Stimulated activated CD4-positive, alpha-beta T cell treated with anti-CD3 and anti-CD28 coated beads, Interleukin-1b, Interleukin-23, amount 100 ng/mL, for 1 hour (primary cell): ENCODE measurements around the gene C19orf38.
"Not testable (repeated sequence)": the region's sequence is repeated elsewhere in the genome, so short reads cannot be mapped to it uniquely, and the experiment has no call there.

Experiments
- DNase-seq, 2 donors: peaks; one replicate each; pipeline ENCODE4 v3.0.0-alpha.2; 2020; ENCODE audit warnings: low read depth in 2 of 2

The C19orf38 gene

DNA sequence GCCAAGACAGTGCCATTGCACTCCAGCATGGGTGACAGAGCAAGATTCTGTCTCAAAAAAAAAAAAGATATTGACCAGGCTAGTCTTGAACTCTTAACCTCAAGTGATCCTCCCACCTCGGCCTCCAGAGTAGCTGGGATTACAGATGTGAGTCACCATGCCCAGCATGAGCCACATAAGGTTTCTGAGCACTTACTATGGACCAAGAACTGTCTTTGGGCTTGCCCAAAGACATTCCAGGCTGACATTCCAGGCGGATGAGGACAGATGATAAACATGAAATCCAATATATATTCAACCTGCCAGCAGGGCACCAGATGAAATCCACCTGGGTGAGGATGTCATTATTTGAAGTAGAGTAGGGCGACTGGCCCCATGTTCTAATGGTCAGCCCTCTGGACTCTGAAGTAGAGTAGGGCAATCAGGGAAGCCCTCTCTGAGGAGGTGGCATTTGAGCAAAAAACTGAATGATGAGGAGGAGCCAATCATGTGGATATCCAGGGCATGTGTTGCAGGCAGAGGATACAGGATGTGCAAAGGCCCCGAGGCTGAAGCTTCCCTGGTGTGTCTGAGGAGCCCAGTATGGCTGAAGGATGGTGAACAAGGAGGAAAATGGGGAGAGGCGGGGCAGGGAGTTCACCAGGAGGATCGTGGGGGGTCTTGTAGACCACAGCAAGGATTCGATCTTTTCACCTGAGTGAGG, 4.0 kb downstream of the C19orf38 start:
- no peak for DNase-seq

DNA sequence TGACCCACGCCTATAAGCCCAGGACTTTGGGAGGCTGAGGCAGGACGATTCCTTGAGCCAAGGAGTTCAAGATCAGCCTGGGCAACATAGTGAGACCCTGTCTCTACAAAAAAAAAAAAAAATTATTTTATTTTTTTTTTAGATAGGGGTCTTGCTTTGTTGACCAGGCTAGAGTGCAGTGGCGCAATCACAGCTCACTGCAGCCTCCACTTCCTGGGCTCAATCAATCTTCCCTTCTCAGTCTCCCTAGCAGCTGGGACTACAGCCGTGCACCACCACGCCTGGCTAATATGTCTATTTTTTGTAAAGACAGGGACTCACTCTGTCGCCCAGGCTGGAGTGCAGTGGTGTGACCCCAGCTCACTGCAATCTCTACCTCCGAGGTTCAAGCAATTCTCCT, 4.7 kb downstream of the C19orf38 start:
- DNase-seq = no peak

- DNase-seq = no peak
These were observed 6.3 kb downstream of the C19orf38 start for GRCh38 chr19:10854350-10855089.

DNA sequence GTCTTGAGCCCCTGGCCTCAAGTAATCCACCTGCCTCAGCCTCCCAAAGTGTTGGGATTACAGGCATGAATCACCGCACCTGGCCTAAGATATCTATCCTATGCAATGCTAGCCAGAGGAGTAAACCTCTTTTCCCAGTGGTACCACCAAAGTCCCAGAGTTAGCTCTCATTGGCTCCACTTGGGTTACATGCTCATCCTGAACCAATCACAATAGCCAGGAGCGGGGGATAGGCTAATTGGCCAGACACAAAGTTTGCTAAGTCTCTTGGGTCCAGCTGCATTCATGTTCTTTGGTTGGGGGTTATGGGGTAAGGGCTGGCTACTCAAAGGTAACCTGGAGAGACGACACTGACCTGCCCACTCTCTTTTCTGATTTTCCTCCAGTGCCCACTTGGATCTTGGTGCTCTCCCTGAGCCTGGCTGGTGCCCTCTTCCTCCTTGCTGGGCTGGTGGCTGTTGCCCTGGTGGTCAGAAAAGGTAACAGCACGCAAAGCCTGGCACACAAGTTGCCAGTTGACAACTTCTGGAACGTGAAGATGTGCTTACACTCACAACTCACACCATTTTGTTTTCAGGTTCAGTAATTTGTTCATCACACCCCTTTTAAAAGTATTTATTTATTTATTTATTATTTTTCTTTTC, 7.8 kb downstream of the C19orf38 start:
- no peak for DNase-seq

GRCh38 chr19:10856899-10857298, 8.7 kb downstream of the C19orf38 start:
- not testable (repeated sequence) for DNase-seq

DNA sequence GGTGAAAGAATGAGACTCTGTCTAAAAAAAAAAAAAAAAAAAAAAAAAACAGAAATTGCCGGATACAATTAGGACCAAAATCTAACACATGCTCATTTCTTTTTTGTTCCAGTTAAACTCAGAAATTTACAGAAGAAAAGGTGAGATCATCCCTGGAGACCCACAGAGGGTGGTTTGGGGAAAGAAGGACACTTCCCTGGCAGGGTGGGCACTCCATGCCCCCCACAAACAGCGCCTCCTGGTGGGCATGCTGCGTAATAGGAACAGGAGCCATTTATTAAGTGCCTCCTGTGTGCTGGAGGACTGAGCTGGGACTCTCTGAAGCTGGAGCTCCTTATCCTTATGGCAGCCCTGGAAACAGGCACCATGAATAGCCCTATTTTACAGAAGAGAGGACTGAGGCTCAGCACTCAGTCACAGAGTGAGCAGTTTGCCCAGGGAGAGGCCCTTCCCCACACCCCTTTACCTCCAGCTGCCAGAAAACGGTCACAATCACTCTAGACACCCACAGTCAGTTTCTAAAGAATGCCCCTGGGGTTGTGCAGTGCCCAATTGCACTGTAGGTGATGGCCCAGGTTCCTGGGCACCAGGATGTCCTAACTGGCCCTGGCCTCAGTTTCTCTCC, 10.1 kb downstream of the C19orf38 start:
- DNase-seq = no peak

DNA sequence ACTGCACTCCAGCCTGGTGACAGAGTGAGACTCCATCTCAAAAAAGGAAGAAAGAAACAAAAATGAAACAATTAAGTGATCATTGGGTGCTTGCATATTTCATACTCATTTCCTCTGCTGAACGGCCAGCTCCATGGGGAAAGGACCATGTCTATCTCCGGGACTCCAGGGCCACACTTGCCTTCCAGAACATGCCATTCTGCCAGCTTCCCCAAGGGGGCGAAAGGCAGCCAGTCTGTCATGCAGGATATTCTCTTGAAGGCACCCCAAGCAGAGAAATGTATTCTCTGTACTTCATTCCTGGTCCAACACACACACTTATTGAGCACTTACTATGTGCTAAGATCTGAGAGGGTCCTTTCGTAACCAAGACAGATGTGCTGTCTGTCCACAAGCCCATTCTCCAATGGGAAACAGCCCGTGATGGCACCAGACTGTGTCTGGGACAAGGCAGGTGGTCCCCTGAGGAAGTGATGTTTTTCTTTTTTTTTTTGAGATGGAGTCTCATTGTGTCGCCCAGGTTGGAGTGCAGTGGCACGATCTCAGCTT, 13.0 kb downstream of the C19orf38 start:
- DNase-seq = no peak

GRCh38 chr19:10862561-10863106, 14.4 kb downstream of the C19orf38 start:
- DNase-seq = no peak

GRCh38 chr19:10863107-10863717, 15.0 kb downstream of the C19orf38 start:
- no peak for DNase-seq

GRCh38 chr19:10864538-10864899, 16.3 kb downstream of the C19orf38 start:
- DNase-seq = peak; percentile 60 to 70

GRCh38 chr19:10866495-10866894, 18.3 kb downstream of the C19orf38 start:
- no peak for DNase-seq

GRCh38 chr19:10868872-10869547, 20.8 kb downstream of the C19orf38 start:
- no peak for DNase-seq

DNA sequence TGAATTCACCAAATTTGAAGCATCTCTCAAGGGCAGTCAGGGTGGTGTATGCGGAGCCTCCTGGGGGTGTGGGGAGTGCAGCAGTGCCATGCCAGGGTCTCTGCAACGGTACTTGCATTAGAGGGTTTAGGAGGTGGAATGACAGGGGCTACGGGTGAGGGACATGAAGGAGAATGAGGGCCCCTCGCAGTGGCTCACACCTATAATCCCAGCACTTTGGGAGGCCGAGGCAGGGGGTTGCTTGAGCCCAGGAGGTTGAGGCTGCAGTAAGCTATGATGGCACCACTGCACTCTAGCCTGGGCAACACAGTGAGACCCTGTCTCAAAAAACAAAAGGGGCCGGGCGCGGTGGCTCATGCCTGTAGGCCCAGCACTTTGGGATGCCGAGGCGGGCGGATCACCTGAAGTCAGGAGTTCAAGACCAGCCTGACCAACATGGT, 21.7 kb downstream of the C19orf38 start:
- DNase-seq = not testable (repeated sequence)

GRCh38 chr19:10870501-10870954, 22.3 kb downstream of the C19orf38 start:
- no peak for DNase-seq

DNA sequence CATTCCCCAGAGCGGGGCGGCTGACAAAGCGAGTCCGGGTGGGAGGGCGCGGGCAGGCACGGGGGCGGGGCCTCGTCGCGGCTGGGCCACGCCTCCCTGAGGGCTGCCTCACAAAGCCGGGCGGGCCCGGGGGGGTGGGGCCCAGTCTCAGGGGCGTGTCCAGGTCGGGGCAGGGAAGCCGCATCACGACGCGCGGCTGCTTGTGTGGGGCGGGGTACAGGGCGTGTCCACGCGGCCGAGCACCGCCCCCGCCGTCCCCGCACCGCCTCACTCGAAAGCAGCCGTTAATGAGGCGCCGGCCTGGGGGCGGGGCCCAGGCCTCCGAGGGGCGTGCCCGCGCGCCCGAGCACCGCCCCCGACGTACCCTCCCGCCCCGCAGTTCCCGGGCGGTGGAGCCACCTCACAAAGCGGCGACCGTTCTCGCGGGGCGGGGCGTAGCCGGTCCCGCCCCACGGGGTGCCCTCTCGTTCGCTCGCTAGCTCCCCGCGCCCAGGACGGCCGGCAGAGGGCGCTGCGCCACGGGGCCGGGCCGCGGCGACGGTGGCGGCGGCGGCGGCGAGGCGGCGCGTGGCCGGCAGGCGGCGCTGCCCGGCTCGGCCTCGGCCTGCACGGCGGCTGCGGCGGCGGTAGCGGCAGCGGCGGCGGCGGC, 22.9 kb downstream of the C19orf38 start, which contains the start of gene CARM1:
Gene CARM1 (plus strand): TSS at position 599 of the 649 bp plus-strand sequence. CDS start 150 bp downstream, outside the sequence.
- peak; percentile 99 to 100 for DNase-seq

GRCh38 chr19:10871711-10872545, 23.7 kb downstream of the C19orf38 start:
- DNase-seq = peak in 1 of 2 donors; percentile 10

DNA sequence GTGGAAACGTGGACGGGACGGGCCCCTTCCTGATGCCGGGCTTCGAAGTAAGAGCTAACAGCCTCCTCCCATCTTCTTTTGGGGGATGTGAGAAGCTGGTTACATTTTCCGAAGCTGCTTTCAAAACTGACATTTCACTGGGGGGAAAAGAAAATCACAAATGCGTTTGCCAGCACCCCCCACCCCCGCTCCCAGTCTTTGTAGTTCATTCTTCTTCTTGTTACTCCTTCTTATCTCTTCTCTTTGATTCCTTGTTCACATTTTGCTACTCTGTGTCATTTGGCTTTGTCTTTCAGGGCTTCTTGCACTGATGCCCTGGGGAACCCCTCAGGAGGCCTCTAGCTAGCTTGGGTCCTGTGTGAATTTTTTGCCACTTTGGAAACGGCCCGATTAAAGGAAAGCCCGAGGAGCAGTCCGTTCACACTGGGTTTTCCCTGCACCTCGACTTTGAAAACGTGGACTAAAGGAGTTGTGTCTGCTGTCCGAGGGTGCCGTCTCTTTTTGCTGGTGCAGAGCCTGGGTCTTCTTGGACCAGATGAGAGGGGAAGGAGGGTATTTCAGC, 24.4 kb downstream of the C19orf38 start:
- DNase-seq = no peak

DNA sequence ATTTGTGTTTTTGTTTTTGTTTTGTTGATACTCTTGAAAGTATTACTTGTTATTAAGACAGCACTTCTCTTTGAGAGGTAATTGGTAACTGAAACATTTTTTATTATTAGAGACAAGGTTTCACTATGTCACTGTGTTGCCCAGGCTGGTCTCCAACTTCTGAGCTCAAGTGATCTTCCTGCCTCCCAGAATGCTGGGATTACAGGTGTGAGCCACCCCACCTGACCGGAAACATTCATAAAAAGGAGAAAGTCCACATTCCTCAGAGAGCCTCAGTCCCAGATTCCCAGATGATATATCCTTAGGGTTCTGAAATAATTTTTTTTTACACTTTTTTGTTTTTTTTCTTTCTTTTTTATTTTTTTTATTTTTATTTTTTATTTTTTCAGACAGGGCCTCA, 25.8 kb downstream of the C19orf38 start:
- DNase-seq = no peak
